ENCODE results near the gene ANKMY1.

The ANKMY1 gene

GRCh38 chr2:240466579-240467148 is 91.1 kb downstream of the ANKMY1 start:
- DNase-seq: no peak

- no peak for DNase-seq
Observed at GRCh38 chr2:240465765-240466578, 91.8 kb downstream of the ANKMY1 start.

- DNase-seq: no peak
Observed at GRCh38 chr2:240465268-240465764, 92.5 kb downstream of the ANKMY1 start.

- no peak for DNase-seq
Observed at GRCh38 chr2:240464514-240465241, 93.1 kb downstream of the ANKMY1 start.

GRCh38 chr2:240463866-240464481 is 93.8 kb downstream of the ANKMY1 start:
- no peak for DNase-seq

- no peak for DNase-seq
Observed at GRCh38 chr2:240463274-240463865, 94.4 kb downstream of the ANKMY1 start.

- DNase-seq: no peak
Observed at GRCh38 chr2:240462707-240463273, 95.0 kb downstream of the ANKMY1 start.

- DNase-seq: no peak
Observed at GRCh38 chr2:240462073-240462706, 95.6 kb downstream of the ANKMY1 start.

GRCh38 chr2:240461471-240462072 is 96.2 kb downstream of the ANKMY1 start:
- DNase-seq: no peak

GRCh38 chr2:240460781-240461431 is 96.9 kb downstream of the ANKMY1 start:
- no peak for DNase-seq

- DNase-seq: no peak
Observed at GRCh38 chr2:240460253-240460711, 97.5 kb downstream of the ANKMY1 start.

- DNase-seq: no peak
Observed at GRCh38 chr2:240459401-240460252, 98.2 kb downstream of the ANKMY1 start.

- no peak for DNase-seq
Observed at GRCh38 chr2:240458900-240459391, 98.8 kb downstream of the ANKMY1 start.

- no peak for DNase-seq
Observed at GRCh38 chr2:240458044-240458899, 99.5 kb downstream of the ANKMY1 start.

GRCh38 chr2:240457223-240458043 is 100.4 kb downstream of the ANKMY1 start:
- no peak for DNase-seq

GRCh38 chr2:240456447-240457222 is 101.2 kb downstream of the ANKMY1 start:
- DNase-seq: no peak

All from activated naive CD4-positive, alpha-beta T cell (primary cell).